Forelimb muscle (tissue), 1 donor: ENCODE measurements around the gene CCDC85C. TPM values are rescaled to one million over a fixed set of nuclear protein-coding genes. Genes with fewer than 3 reads are reported as not detected.

Experiments
- DNase-seq: peaks from one replicate; pipeline ENCODE4 v3.0.0-alpha.2; 2013; ENCODE audit warnings: low read depth
- polyA plus RNA-seq: library from polyadenylated mRNA; unstranded; fragments of 120-200 nt; gene quantifications from one replicate; pipeline ENCODE4 v1.2.1, GENCODE V29; 2013; ENCODE audit not compliant: insufficient read length

The CCDC85C gene
- polyA plus RNA-seq, 1 donor: 3.9 TPM

GRCh38 chr14:99522934-99523703, 80.9 kb downstream of the CCDC85C start:
- no peak for DNase-seq

- DNase-seq: no peak
These were observed 81.5 kb downstream of the CCDC85C start for GRCh38 chr14:99522457-99522891.

- DNase-seq: no peak
These were observed 82.0 kb downstream of the CCDC85C start for GRCh38 chr14:99522025-99522401.

GRCh38 chr14:99521176-99522024, 82.6 kb downstream of the CCDC85C start:
- no peak for DNase-seq

GRCh38 chr14:99520571-99521081, 83.4 kb downstream of the CCDC85C start:
- no peak for DNase-seq

GRCh38 chr14:99519931-99520421, 84.0 kb downstream of the CCDC85C start:
- no peak for DNase-seq

GRCh38 chr14:99519347-99519881, 84.6 kb downstream of the CCDC85C start:
- no peak for DNase-seq

GRCh38 chr14:99518441-99519346, 85.3 kb downstream of the CCDC85C start:
- DNase-seq: no peak

- DNase-seq: no peak
These were observed 86.2 kb downstream of the CCDC85C start for GRCh38 chr14:99517643-99518381.

- no peak for DNase-seq
These were observed 87.0 kb downstream of the CCDC85C start for GRCh38 chr14:99516871-99517642.

GRCh38 chr14:99516156-99516870, 87.7 kb downstream of the CCDC85C start:
- no peak for DNase-seq

- DNase-seq: no peak
These were observed 88.5 kb downstream of the CCDC85C start for GRCh38 chr14:99515301-99516155.

- no peak for DNase-seq
These were observed 89.3 kb downstream of the CCDC85C start for GRCh38 chr14:99514552-99515300.

- DNase-seq: no peak
These were observed 90.0 kb downstream of the CCDC85C start for GRCh38 chr14:99513946-99514551.

GRCh38 chr14:99513183-99513694, 90.8 kb downstream of the CCDC85C start:
- no peak for DNase-seq

- DNase-seq: no peak
These were observed 91.3 kb downstream of the CCDC85C start for GRCh38 chr14:99512571-99513182.
